Cardiac muscle cell (in vitro differentiated cells and primary cell): Measurements from ENCODE around the gene LEMD2. TPM values are rescaled to one million over a fixed set of nuclear protein-coding genes. Genes with fewer than 3 reads are reported as not detected.
A peak's percentile ranks its signal among the peaks of the same experiment; 100 is the strongest.

Source experiments
- DNase-seq, 2 donors: peaks; one replicate each; pipeline versions ENCODE4 v3.0.0 to v3.0.0-alpha.2; 2010 to 2017; ENCODE audit warnings: low read depth in 1 of 2, low spot score in 1 of 2
- H3K27ac ChIP-seq: fragments of 200-600 bp; sonication (generic); 2 replicates; pipeline ENCODE4 v1.5.1; 2016
- H3K27me3 ChIP-seq: fragments of 200-600 bp; sonication (generic); 2 replicates; pipeline ENCODE4 v1.6.0; 2016; ENCODE audit warnings: control low read depth
- H3K36me3 ChIP-seq: fragments of 200-600 bp; sonication (generic); 2 replicates; pipeline ENCODE4 v1.5.1; 2016; ENCODE audit warnings: control low read depth
- H3K4me1 ChIP-seq: fragments of 200-600 bp; sonication (generic); 2 replicates; pipeline ENCODE4 v1.8.1; 2017; ENCODE audit warnings: low read depth, mild to moderate bottlenecking, mixed run types
- H3K4me3 ChIP-seq: fragments of 200-600 bp; sonication (generic); 2 replicates; pipeline ENCODE4 v1.5.1; 2016; ENCODE audit warnings: mild to moderate bottlenecking
- H3K9me3 ChIP-seq: fragments of 200-600 bp; sonication (generic); 2 replicates; pipeline ENCODE4 v1.5.1; 2017; ENCODE audit warnings: low read depth, mild to moderate bottlenecking, control low read depth
- CTCF ChIP-seq: IDR thresholded peaks from 2 replicates; pipeline ENCODE4 v1.5.1; 2012; ENCODE audit warnings: low read depth, mild to moderate bottlenecking, low read length
- polyA plus RNA-seq: library from polyadenylated mRNA; unstranded; fragments of >200 nt; fragmentation: Nextera tagmentation; extraction: Ambion mirVana; gene quantifications from 2 replicates; pipeline ENCODE4 v1.2.1, GENCODE V29; 2016
- total RNA-seq: library from RNA; depleted of rRNA; stranded (reverse); fragments of >200 nt; gene quantifications from 2 replicates; pipeline ENCODE4 v1.2.3, GENCODE V29; 2016

LEMD2 gene
- total and polyA plus RNA-seq, 2 experiments from 2014 or later: 65.4 to 78.2 TPM

GRCh38 chr6:33770833-33771145, 18.1 kb downstream of the LEMD2 start:
- no peak overlapping the region for H3K4me3 ChIP-seq

GRCh38 chr6:33770124-33770832, 18.7 kb downstream of the LEMD2 start:
- no peaks in the 10 kb centered on the region for H3K9me3 ChIP-seq
- no peak for DNase-seq
- H3K4me1 ChIP-seq: no peaks in the 10 kb centered on the region
- H3K4me3 ChIP-seq: no peak overlapping the region
- TF ChIP-seq CTCF: no peak
- no peaks in the 10 kb centered on the region for H3K27me3 ChIP-seq
- peaks cover 17% of the 10 kb centered on the region for H3K36me3 ChIP-seq
- no peak overlapping the region for H3K27ac ChIP-seq

More at GRCh38 chr6:33770833-33771145, 18.1 kb downstream of the LEMD2 start:
- H3K4me1 ChIP-seq: no peaks in the 10 kb centered on the region
- no peaks in the 10 kb centered on the region for H3K27me3 ChIP-seq
- H3K9me3 ChIP-seq: no peaks in the 10 kb centered on the region
- no peak for DNase-seq
- peaks cover 20% of the 10 kb centered on the region for H3K36me3 ChIP-seq
- H3K27ac ChIP-seq: peak overlapping the region; percentile 18
- no peak for TF ChIP-seq CTCF

DNA sequence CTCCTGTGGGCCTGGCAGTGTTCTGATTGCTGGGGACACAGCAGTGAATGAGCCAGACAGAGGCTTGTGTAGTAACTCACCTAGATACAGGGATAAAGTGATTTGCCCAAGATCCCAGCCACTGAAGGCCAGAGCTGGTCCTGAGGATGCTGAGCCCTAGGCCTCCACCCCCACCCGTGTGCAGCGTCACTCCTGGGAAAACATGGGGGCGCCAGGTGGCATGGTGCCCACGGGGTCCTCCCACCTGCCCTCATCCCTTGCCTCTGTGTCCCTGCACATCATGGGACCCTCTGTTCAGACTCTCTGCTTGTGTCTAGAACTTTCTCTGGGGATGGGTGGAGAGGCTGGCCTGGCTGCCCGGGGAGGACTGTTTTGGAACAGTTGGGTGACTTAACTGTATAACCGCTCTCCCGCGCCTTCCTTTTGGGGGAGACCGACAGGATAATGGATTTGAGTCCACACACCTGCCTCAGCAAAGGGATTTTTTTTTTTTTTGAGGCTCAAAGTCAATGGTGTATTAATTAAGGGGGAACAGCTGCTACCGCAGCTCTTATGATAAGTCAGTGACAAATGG, 19.6 kb downstream of the LEMD2 start:
- H3K27me3 ChIP-seq: no peaks in the 10 kb centered on the region
- no peak overlapping the region for H3K27ac ChIP-seq
- H3K4me3 ChIP-seq: no peak overlapping the region
- TF ChIP-seq CTCF: no peak
- no peak for DNase-seq
- no peaks in the 10 kb centered on the region for H3K4me1 ChIP-seq
- no peaks in the 10 kb centered on the region for H3K9me3 ChIP-seq
- peaks cover 9% of the 10 kb centered on the region for H3K36me3 ChIP-seq

DNA sequence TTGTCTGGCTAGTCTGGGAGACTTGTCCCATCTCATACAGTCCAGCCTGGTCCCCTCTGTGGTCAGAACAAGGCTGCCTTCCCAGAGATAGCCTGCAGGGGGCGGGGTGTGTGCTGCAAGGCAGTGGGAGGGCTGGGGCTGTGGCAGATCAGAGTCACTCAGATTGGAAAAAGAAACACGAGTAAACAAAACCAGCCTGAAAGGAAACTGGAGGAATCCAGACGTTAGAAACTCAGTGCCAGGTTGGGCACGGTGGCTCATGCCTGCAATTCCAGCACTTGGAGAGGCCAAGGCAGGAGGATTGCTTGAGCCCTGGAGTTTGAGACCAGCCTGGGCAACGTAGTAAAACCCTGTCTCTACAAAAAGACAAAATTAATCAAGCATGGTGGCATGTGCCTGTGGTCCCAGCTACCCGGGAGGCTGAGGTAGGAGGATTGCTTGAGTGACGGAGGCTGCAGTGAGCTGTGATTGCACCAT, 20.2 kb downstream of the LEMD2 start:
- Histone ChIP-seq H3K4me1 (no peaks in the 10 kb centered on the region), H3K4me3 (no peak overlapping the region), H3K27ac (no peak overlapping the region), H3K9me3 (no peaks in the 10 kb centered on the region), H3K36me3 (peaks cover 7% of the 10 kb centered on the region), H3K27me3 (no peaks in the 10 kb centered on the region)
- DNase-seq: peak; percentile 83 to 89
- TF ChIP-seq CTCF: peak; percentile 94

- H3K4me1 ChIP-seq: no peaks in the 10 kb centered on the region
- H3K36me3 ChIP-seq: peaks cover under 1% of the 10 kb centered on the region
- no peak overlapping the region for H3K4me3 ChIP-seq
- no peaks in the 10 kb centered on the region for H3K27me3 ChIP-seq
- no peak overlapping the region for H3K27ac ChIP-seq
- no peak for DNase-seq
- TF ChIP-seq CTCF: no peak
- no peaks in the 10 kb centered on the region for H3K9me3 ChIP-seq
Measured at GRCh38 chr6:33766921-33767907, 21.7 kb downstream of the LEMD2 start.
